Omental fat pad (tissue), 4 donors: ENCODE data around the gene PRPF40B. TPM values are rescaled to one million over a fixed set of nuclear protein-coding genes. Genes with fewer than 3 reads are reported as not detected.
"Not testable (repeated sequence)": the region's sequence is repeated elsewhere in the genome, so short reads cannot be mapped to it uniquely, and the experiment has no call there.

ENCODE experiments used
- ATAC-seq: fragments of 150-250 bp; one replicate; pipeline ENCODE4 v1.9.1; 2016; ENCODE audit warnings: mild to moderate bottlenecking, moderate library complexity; ENCODE audit not compliant: low FRiP score
- DNase-seq: peaks from one replicate; pipeline ENCODE4 v3.0.0-alpha.2; 2019; ENCODE audit warnings: low spot score
- total RNA-seq, 4 donors: library from RNA; depleted of rRNA; stranded (reverse); fragments of >200 nt; gene quantifications; one replicate each; pipeline ENCODE4 v1.1.0, GENCODE V29; 2016
- TF ChIP-seq, protein P1 (sequence below), 3 donors: fragments of 450-650 bp; IDR thresholded peaks; one replicate each; pipeline ENCODE4 v1.5.1; 2016 to 2017; ENCODE audit warnings: antibody characterized with exemption in 3 of 3, mild to moderate bottlenecking in 3 of 3, moderate library complexity in 2 of 3

The PRPF40B gene
- total RNA-seq, 4 donors from 2014 or later = 7.0 to 19.4 (median 9.4) TPM

DNA sequence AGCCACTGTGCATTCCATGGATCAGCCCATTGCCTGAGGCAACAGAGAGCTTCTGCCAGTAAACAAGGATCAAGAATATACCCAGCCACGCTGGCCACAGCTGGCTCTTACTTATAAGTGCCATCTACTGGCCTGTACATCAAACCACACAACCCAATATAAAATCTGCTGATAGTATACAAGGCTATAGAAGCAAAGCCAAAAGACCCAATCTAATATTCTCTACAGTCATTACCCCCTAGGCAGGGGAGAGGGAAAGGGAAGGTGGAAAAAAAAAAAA, 13.5 kb upstream of the PRPF40B start:
- no peak for ATAC-seq
- DNase-seq = no peak
- TF ChIP-seq, protein P1, sequence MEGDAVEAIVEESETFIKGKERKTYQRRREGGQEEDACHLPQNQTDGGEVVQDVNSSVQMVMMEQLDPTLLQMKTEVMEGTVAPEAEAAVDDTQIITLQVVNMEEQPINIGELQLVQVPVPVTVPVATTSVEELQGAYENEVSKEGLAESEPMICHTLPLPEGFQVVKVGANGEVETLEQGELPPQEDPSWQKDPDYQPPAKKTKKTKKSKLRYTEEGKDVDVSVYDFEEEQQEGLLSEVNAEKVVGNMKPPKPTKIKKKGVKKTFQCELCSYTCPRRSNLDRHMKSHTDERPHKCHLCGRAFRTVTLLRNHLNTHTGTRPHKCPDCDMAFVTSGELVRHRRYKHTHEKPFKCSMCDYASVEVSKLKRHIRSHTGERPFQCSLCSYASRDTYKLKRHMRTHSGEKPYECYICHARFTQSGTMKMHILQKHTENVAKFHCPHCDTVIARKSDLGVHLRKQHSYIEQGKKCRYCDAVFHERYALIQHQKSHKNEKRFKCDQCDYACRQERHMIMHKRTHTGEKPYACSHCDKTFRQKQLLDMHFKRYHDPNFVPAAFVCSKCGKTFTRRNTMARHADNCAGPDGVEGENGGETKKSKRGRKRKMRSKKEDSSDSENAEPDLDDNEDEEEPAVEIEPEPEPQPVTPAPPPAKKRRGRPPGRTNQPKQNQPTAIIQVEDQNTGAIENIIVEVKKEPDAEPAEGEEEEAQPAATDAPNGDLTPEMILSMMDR (IDR thresholded peaks at IDR 0.05) = no peak

DNA sequence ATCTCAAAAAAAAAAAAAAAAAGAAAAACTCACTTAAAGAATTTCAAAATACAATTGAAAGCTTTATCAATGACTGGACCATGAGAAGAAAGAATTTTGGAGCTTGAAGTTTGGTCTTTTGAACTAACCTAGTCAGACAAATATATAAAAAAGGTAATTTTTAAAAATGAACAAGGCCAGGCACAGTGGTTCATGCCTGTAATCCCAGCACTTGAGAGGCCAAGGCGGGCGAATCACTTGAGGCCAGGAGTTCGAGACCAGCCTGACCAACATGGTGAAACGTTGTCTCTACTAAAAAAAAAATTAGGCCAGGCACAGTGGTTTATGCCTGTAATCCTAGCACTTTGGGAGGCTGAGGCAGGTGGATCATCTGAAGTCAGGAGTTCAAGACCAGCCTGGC, 12.6 kb upstream of the PRPF40B start:
- not testable (repeated sequence) for ATAC-seq, DNase-seq

DNA sequence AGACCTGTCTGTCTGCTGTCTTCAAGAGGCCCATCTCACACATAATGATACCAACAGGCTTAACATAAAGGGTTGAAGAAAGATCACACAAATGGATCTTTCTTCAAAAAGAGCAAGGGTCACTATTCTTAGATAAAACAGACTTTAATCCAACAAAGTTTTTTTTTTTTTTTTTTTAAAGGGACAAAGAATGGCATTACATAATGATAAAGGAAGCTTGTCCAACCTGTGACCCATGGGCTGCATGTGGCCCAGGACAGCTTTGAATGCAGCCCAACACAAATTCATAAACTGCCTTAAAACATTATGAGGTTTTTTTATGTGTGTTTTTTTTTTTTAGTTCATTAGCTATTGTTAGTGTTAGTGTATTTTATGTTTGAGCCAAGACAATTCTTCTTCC, 11.2 kb upstream of the PRPF40B start:
- DNase-seq (no peak), ATAC-seq (no peak)
- TF ChIP-seq, protein P1 (IDR thresholded peaks at IDR 0.05) = no peak

DNA sequence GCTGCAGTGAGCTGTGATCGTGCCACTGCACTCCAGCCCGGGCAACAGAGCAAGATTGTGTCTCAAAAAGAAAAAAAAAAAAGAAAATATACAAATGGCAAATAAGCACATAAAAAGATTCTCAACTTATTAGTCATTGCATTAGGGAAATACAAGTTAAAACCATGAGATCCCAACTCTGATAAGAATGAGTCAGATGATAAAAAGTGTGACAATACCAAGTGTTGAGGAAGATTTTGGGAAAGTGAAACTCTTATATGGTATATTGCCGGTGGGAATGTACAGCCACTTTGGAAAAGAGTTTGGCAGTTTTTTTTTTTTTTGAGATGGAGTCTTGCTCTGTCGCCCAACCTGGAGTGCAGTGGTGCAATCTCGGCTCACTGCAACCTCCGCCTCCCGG, 7.6 kb upstream of the PRPF40B start:
- TF ChIP-seq, protein P1 (IDR thresholded peaks at IDR 0.05) = no peak
- DNase-seq (no peak), ATAC-seq (no peak)

DNA sequence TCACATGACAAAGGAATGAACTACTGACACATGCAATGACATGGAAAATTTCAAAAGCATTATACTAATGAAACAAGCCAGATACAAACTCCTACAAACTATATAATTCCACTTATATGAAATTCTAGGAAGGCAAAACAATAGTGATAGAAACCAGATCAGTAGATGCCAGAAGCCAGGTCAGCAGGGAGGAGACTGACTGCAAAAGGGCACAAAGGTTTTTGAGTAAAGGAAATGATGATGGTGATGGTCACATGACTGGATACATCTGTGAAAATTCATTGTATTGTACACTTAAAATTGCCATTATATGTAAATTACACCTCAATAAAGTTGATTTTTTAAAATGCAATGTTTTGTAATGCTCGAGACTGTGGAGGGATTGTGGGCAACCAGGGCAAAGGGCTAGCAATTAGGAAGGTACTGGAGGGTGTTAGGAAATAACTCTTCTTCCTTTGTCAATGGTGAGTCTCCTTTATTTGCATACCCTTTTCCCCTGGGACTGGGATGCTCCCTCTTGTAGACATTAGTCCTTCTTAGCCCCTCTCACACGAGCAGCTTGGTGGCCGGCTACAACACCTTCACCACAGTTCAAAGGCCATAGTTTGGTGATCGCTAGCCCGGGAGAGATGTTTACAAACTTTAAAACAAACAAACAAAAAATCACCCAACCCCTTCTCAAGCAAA, 6.7 kb upstream of the PRPF40B start:
- ATAC-seq (no peak), DNase-seq (no peak)
- TF ChIP-seq, protein P1 (IDR thresholded peaks at IDR 0.05) = no peak

DNA sequence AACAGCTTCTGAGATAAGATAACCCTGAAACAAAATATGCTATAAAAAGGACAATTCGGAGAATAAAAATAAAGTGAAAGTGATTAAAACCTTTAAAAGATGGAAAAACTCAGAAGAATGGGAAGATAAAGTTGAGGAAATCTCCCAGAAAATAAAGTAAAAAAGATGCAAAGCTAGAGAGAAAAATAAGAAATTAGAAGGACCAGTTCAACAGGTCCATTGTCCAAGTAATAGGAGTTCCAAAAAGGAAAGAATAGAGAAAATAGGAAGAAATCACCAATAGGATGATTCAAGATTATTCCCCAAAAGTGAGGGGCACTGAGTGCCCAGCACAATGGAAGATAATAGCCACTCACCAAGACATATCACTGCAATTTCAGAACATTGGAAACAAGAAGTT, 4.8 kb upstream of the PRPF40B start:
- DNase-seq (no peak), ATAC-seq (no peak)
- TF ChIP-seq, protein P1 (IDR thresholded peaks at IDR 0.05) = no peak

DNA sequence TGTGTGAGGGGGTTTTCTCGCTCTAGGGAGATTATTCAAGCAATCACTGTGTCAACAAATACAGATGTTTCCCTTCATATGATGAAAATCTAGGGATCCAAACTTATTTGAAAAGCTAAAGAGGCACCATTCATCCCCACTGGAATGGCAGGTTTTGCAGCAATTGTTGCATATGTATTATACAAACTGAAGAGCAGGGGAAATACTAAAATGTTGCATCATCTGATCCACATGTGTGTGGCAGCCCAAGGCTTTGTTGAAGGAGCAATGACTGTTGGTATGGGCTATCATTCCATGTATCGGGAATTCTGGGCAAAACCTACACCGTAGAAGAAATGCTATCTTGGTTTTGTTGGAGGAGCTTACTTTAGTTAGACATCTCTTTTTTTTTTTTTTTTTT, 4.1 kb upstream of the PRPF40B start:
- DNase-seq (no peak), ATAC-seq (no peak)
- TF ChIP-seq, protein P1 (IDR thresholded peaks at IDR 0.05) = no peak
